HEK293 (cell line): ENCODE results near the gene MTOR.
A peak's percentile ranks its signal among the peaks of the same experiment; 100 is the strongest.

Experiments
- CTCF ChIA-PET: fragments of 350-600 bp; formaldehyde crosslinking; extraction: SDS; loops from one replicate; lab custom pipeline; 2021; ENCODE audit warnings: antibody characterized with exemption; lab: Yijun Ruan, JAX
- POLR2A ChIA-PET: fragments of 300-600 bp; formaldehyde crosslinking; extraction: SDS; loops from one replicate; lab custom pipeline; 2020; ENCODE audit warnings: antibody characterized with exemption, inconsistent platforms; lab: Yijun Ruan, JAX
- H3K27ac ChIP-seq: fragments of 200-500 bp; sonication (Bioruptor generic); 2 replicates; pipeline ENCODE4 v1.5.1; 2014; ENCODE audit warnings: low read depth, low read length, control low read depth, inconsistent platforms; ENCODE audit errors: extremely low read depth
- H3K36me3 ChIP-seq, 2 experiments: fragments of 200-500 bp in 1 of 2; sonication (Bioruptor generic) in 1 of 2; 1 replicate in 1 of 2; 2 replicates in 1 of 2; pipeline ENCODE4 v1.5.1; 2014 to 2017; ENCODE audit warnings: inconsistent platforms in 2 of 2, low read length in 2 of 2; ENCODE audit not compliant: control insufficient read depth in 2 of 2, insufficient read depth in 1 of 2
- H3K4me1 ChIP-seq: fragments of 200-500 bp; sonication (Bioruptor generic); 2 replicates; pipeline ENCODE4 v1.5.1; 2014; ENCODE audit warnings: mild to moderate bottlenecking, low read length, inconsistent platforms; ENCODE audit not compliant: control insufficient read depth, insufficient read depth
- H3K4me3 ChIP-seq: 2 replicates; pipeline ENCODE4 v1.5.1; 2011; ENCODE audit warnings: low read depth, mild to moderate bottlenecking, control low read depth, low read length, moderate library complexity
- H3K9me3 ChIP-seq: fragments of 200-500 bp; sonication (Bioruptor generic); 2 replicates; pipeline ENCODE4 v1.5.1; 2014; ENCODE audit warnings: low read depth, low read length, inconsistent platforms; ENCODE audit not compliant: control insufficient read depth, insufficient read depth
- FEZF1 ChIP-seq: fragments of 450-650 bp; formaldehyde crosslinking; IDR thresholded peaks from 2 replicates; pipeline ENCODE4 v1.5.1; 2016; ENCODE audit warnings: missing biosample characterization, missing genetic modification characterization
- KLF9 ChIP-seq: fragments of 450-650 bp; formaldehyde crosslinking; IDR thresholded peaks from 2 replicates; pipeline ENCODE4 v1.5.1; 2016; ENCODE audit warnings: missing biosample characterization, missing genetic modification characterization, low read depth
- MYNN ChIP-seq: fragments of 450-650 bp; formaldehyde crosslinking; IDR thresholded peaks from 2 replicates; pipeline ENCODE4 v1.5.1; 2016; ENCODE audit warnings: missing biosample characterization, missing genetic modification characterization, borderline replicate concordance
- ZBTB44 ChIP-seq: fragments of 450-650 bp; IDR thresholded peaks from 2 replicates; pipeline ENCODE4 v1.5.1; 2018; ENCODE audit warnings: missing biosample characterization, mild to moderate bottlenecking, missing genetic modification characterization
- ZFP3 ChIP-seq: fragments of 450-650 bp; formaldehyde crosslinking; IDR thresholded peaks from 2 replicates; pipeline ENCODE4 v1.5.1; 2016; ENCODE audit warnings: low read depth, missing biosample characterization, missing genetic modification characterization
- ZFP37 ChIP-seq: fragments of 450-650 bp; formaldehyde crosslinking; IDR thresholded peaks from 2 replicates; pipeline ENCODE4 v1.5.1; 2016; ENCODE audit warnings: missing biosample characterization, missing genetic modification characterization
- ZFP41 ChIP-seq: fragments of 450-650 bp; formaldehyde crosslinking; IDR thresholded peaks from 2 replicates; pipeline ENCODE4 v1.5.1; 2016; ENCODE audit warnings: missing biosample characterization, missing genetic modification characterization, borderline replicate concordance
- ZNF121 ChIP-seq: fragments of 450-650 bp; formaldehyde crosslinking; IDR thresholded peaks from 2 replicates; pipeline ENCODE4 v1.5.1; 2016; ENCODE audit warnings: missing biosample characterization, missing genetic modification characterization
- ZNF133 ChIP-seq: fragments of 450-650 bp; formaldehyde crosslinking; IDR thresholded peaks from 2 replicates; pipeline ENCODE4 v1.5.1; 2016; ENCODE audit warnings: missing biosample characterization, missing genetic modification characterization
- ZNF354C ChIP-seq: fragments of 450-650 bp; formaldehyde crosslinking; IDR thresholded peaks from 2 replicates; pipeline ENCODE4 v1.5.1; 2016; ENCODE audit warnings: missing biosample characterization, missing genetic modification characterization, low read depth, borderline replicate concordance
- ZNF423 ChIP-seq: fragments of 450-650 bp; formaldehyde crosslinking; IDR thresholded peaks from 2 replicates; pipeline ENCODE4 v1.5.1; 2016; ENCODE audit warnings: missing biosample characterization, missing genetic modification characterization
- ZNF473 ChIP-seq: fragments of 450-650 bp; formaldehyde crosslinking; IDR thresholded peaks from 2 replicates; pipeline ENCODE4 v1.5.1; 2017; ENCODE audit warnings: missing biosample characterization, missing genetic modification characterization
- ZNF510 ChIP-seq: fragments of 450-650 bp; formaldehyde crosslinking; IDR thresholded peaks from 2 replicates; pipeline ENCODE4 v1.5.1; 2018; ENCODE audit warnings: mild to moderate bottlenecking, missing genetic modification characterization, missing biosample characterization; ENCODE audit not compliant: insufficient replicate concordance
- ZNF561 ChIP-seq: fragments of 450-650 bp; IDR thresholded peaks from 2 replicates; pipeline ENCODE4 v1.5.1; 2018; ENCODE audit warnings: missing biosample characterization, missing genetic modification characterization, borderline replicate concordance
- ZNF623 ChIP-seq: fragments of 450-650 bp; formaldehyde crosslinking; IDR thresholded peaks from 2 replicates; pipeline ENCODE4 v1.5.1; 2016; ENCODE audit warnings: missing biosample characterization, missing genetic modification characterization
- ZNF670 ChIP-seq: fragments of 450-650 bp; formaldehyde crosslinking; IDR thresholded peaks from 2 replicates; pipeline ENCODE4 v1.5.1; 2016; ENCODE audit warnings: missing biosample characterization, missing genetic modification characterization, low read depth
- ZNF747 ChIP-seq: fragments of 450-650 bp; formaldehyde crosslinking; IDR thresholded peaks from 2 replicates; pipeline ENCODE4 v1.5.1; 2016; ENCODE audit warnings: missing biosample characterization, missing genetic modification characterization
- ZNF76 ChIP-seq: fragments of 450-650 bp; formaldehyde crosslinking; IDR thresholded peaks from 2 replicates; pipeline ENCODE4; 2016; ENCODE audit warnings: low read depth, missing biosample characterization, missing genetic modification characterization, borderline replicate concordance
- ZNF791 ChIP-seq: fragments of 450-650 bp; formaldehyde crosslinking; IDR thresholded peaks from 2 replicates; pipeline ENCODE4 v1.5.1; 2016; ENCODE audit warnings: missing biosample characterization, missing genetic modification characterization
- ZSCAN18 ChIP-seq: fragments of 450-650 bp; formaldehyde crosslinking; IDR thresholded peaks from 2 replicates; pipeline ENCODE4 v1.5.1; 2016; ENCODE audit warnings: missing biosample characterization, missing genetic modification characterization
- TF ChIP-seq, protein P1 (sequence below): fragments of 450-650 bp; formaldehyde crosslinking; IDR thresholded peaks from 2 replicates; pipeline ENCODE4 v1.5.1; 2016; ENCODE audit warnings: missing biosample characterization, missing genetic modification characterization
- TF ChIP-seq, protein P2 (sequence below): fragments of 450-650 bp; formaldehyde crosslinking; conservative IDR thresholded peaks from 2 replicates; pipeline ENCODE4 v1.5.1; 2016; ENCODE audit warnings: low read depth, missing biosample characterization, missing genetic modification characterization
- TF ChIP-seq, protein P3 (sequence below): fragments of 450-650 bp; formaldehyde crosslinking; IDR thresholded peaks from 2 replicates; pipeline ENCODE4 v1.5.1; 2016; ENCODE audit warnings: missing biosample characterization, missing genetic modification characterization
- TF ChIP-seq, protein P4 (sequence below): fragments of 450-650 bp; formaldehyde crosslinking; IDR thresholded peaks from 2 replicates; pipeline ENCODE4 v1.5.1; 2017; ENCODE audit warnings: missing biosample characterization, missing genetic modification characterization

MTOR gene

GRCh38 chr1:11283151-11283550 is 20.8 kb upstream of the MTOR start:
- Histone ChIP-seq H3K27ac (no peak overlapping the region), H3K36me3 (peaks cover 0 to 67% of the 10 kb centered on the region in 2 experiments; a peak in 2 of 3 replicates)

GRCh38 chr1:11281518-11282331 is 19.4 kb upstream of the MTOR start:
- H3K9me3 ChIP-seq: no peaks in the 10 kb centered on the region
- H3K36me3 ChIP-seq: peaks cover 0 to 63% of the 10 kb centered on the region in 2 experiments; a peak in 2 of 3 replicates
- no peaks in the 10 kb centered on the region for H3K4me1 ChIP-seq
- POLR2A ChIA-PET: interaction anchor here (0.5 to 2.1 kb wide), 4 partner anchors 8 to 789 kb away, joined by 4 to 6 read pairs (median 5); partner anchors contain the start of gene MTOR
- no peak overlapping the region for H3K4me3 ChIP-seq
- CTCF ChIA-PET: interaction anchor here (0.6 to 1.7 kb wide), 4 partner anchors 38 to 611 kb away, joined by 3 to 5 read pairs (median 3); no protein-coding TSS in a partner anchor
- no peak overlapping the region for H3K27ac ChIP-seq
- TF ChIP-seq ZNF354C (tag by site-specific recombination): no peak
- TF ChIP-seq ZNF747: no peak
- TF ChIP-seq ZNF76 (tag by site-specific recombination): no peak
- TF ChIP-seq ZFP3 (tag by site-specific recombination): no peak
- TF ChIP-seq ZBTB44: no peak
- TF ChIP-seq ZNF791 (tag by site-specific recombination): no peak
- no peak for TF ChIP-seq MYNN (tag by site-specific recombination)
- TF ChIP-seq, protein P1, sequence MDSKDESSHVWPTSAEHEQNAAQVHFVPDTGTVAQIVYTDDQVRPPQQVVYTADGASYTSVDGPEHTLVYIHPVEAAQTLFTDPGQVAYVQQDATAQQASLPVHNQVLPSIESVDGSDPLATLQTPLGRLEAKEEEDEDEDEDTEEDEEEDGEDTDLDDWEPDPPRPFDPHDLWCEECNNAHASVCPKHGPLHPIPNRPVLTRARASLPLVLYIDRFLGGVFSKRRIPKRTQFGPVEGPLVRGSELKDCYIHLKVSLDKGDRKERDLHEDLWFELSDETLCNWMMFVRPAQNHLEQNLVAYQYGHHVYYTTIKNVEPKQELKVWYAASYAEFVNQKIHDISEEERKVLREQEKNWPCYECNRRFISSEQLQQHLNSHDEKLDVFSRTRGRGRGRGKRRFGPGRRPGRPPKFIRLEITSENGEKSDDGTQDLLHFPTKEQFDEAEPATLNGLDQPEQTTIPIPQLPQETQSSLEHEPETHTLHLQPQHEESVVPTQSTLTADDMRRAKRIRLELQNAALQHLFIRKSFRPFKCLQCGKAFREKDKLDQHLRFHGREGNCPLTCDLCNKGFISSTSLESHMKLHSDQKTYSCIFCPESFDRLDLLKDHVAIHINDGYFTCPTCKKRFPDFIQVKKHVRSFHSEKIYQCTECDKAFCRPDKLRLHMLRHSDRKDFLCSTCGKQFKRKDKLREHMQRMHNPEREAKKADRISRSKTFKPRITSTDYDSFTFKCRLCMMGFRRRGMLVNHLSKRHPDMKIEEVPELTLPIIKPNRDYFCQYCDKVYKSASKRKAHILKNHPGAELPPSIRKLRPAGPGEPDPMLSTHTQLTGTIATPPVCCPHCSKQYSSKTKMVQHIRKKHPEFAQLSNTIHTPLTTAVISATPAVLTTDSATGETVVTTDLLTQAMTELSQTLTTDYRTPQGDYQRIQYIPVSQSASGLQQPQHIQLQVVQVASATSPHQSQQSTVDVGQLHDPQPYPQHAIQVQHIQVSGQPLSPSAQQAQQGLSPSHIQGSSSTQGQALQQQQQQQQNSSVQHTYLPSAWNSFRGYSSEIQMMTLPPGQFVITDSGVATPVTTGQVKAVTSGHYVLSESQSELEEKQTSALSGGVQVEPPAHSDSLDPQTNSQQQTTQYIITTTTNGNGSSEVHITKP (tag by site-specific recombination): 0 out of 2 replicates have a peak, but pooled peaks have one; percentile 25
- TF ChIP-seq FEZF1 (tag by site-specific recombination): peak; percentile 62
- TF ChIP-seq KLF9 (tag by site-specific recombination): no peak
- TF ChIP-seq, protein P2, sequence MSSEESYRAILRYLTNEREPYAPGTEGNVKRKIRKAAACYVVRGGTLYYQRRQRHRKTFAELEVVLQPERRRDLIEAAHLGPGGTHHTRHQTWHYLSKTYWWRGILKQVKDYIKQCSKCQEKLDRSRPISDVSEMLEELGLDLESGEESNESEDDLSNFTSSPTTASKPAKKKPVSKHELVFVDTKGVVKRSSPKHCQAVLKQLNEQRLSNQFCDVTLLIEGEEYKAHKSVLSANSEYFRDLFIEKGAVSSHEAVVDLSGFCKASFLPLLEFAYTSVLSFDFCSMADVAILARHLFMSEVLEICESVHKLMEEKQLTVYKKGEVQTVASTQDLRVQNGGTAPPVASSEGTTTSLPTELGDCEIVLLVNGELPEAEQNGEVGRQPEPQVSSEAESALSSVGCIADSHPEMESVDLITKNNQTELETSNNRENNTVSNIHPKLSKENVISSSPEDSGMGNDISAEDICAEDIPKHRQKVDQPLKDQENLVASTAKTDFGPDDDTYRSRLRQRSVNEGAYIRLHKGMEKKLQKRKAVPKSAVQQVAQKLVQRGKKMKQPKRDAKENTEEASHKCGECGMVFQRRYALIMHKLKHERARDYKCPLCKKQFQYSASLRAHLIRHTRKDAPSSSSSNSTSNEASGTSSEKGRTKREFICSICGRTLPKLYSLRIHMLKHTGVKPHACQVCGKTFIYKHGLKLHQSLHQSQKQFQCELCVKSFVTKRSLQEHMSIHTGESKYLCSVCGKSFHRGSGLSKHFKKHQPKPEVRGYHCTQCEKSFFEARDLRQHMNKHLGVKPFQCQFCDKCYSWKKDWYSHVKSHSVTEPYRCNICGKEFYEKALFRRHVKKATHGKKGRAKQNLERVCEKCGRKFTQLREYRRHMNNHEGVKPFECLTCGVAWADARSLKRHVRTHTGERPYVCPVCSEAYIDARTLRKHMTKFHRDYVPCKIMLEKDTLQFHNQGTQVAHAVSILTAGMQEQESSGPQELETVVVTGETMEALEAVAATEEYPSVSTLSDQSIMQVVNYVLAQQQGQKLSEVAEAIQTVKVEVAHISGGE (tag by site-specific recombination): no peak
- no peak for TF ChIP-seq ZNF473 (tag by site-specific recombination)
- TF ChIP-seq ZNF623 (tag by site-specific recombination): no peak
- no peak for TF ChIP-seq ZSCAN18 (tag by site-specific recombination)
- TF ChIP-seq, protein P3, sequence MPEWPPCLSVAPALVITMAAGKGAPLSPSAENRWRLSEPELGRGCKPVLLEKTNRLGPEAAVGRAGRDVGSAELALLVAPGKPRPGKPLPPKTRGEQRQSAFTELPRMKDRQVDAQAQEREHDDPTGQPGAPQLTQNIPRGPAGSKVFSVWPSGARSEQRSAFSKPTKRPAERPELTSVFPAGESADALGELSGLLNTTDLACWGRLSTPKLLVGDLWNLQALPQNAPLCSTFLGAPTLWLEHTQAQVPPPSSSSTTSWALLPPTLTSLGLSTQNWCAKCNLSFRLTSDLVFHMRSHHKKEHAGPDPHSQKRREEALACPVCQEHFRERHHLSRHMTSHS (tag by site-specific recombination): no peak

More at GRCh38 chr1:11283151-11283550, 20.8 kb upstream of the MTOR start:
- Histone ChIP-seq H3K9me3 (no peaks in the 10 kb centered on the region), H3K4me3 (no peak overlapping the region), H3K4me1 (no peaks in the 10 kb centered on the region)
- TF ChIP-seq ZNF670 (no peak), ZFP41 (tag by site-specific recombination) (no peak), ZNF121 (tag by site-specific recombination) (no peak), ZNF133 (tag by site-specific recombination) (no peak), ZNF510 (tag by site-specific recombination) (no peak), ZNF561 (no peak), ZFP37 (tag by site-specific recombination) (no peak), ZNF423 (tag by site-specific recombination) (no peak)
- TF ChIP-seq, protein P4, sequence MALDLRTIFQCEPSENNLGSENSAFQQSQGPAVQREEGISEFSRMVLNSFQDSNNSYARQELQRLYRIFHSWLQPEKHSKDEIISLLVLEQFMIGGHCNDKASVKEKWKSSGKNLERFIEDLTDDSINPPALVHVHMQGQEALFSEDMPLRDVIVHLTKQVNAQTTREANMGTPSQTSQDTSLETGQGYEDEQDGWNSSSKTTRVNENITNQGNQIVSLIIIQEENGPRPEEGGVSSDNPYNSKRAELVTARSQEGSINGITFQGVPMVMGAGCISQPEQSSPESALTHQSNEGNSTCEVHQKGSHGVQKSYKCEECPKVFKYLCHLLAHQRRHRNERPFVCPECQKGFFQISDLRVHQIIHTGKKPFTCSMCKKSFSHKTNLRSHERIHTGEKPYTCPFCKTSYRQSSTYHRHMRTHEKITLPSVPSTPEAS (tag by site-specific recombination): no peak
- CTCF ChIA-PET: interaction anchor here (0.5 kb wide), 1 partner anchor 252 kb away, joined by 3 read pairs; no protein-coding TSS in a partner anchor
- POLR2A ChIA-PET: interaction anchor here (2.1 kb wide), 1 partner anchor 21 kb away, joined by 4 read pairs; the partner anchor contains the start of gene MTOR
